GM12865 (cell line): Measurements from ENCODE around the gene RNF2.
"Not testable (repeated sequence)": the region's sequence is repeated elsewhere in the genome, so short reads cannot be mapped to it uniquely, and the experiment has no call there.

Experiments
- DNase-seq: peaks from one replicate; pipeline ENCODE4 v3.0.0; 2010; ENCODE audit warnings: low read depth
- H3K4me3 ChIP-seq: 2 replicates; pipeline ENCODE4 v1.5.1; 2011; ENCODE audit warnings: mild to moderate bottlenecking, low read depth, low read length, control low read depth
- TF ChIP-seq, protein P1 (sequence below): IDR thresholded peaks from 2 replicates; pipeline ENCODE4 v1.5.1; 2011; ENCODE audit warnings: low read length, control low read depth, low read depth, inconsistent platforms; ENCODE audit not compliant: insufficient read depth; ENCODE audit errors: missing control alignments

The RNF2 gene

DNA sequence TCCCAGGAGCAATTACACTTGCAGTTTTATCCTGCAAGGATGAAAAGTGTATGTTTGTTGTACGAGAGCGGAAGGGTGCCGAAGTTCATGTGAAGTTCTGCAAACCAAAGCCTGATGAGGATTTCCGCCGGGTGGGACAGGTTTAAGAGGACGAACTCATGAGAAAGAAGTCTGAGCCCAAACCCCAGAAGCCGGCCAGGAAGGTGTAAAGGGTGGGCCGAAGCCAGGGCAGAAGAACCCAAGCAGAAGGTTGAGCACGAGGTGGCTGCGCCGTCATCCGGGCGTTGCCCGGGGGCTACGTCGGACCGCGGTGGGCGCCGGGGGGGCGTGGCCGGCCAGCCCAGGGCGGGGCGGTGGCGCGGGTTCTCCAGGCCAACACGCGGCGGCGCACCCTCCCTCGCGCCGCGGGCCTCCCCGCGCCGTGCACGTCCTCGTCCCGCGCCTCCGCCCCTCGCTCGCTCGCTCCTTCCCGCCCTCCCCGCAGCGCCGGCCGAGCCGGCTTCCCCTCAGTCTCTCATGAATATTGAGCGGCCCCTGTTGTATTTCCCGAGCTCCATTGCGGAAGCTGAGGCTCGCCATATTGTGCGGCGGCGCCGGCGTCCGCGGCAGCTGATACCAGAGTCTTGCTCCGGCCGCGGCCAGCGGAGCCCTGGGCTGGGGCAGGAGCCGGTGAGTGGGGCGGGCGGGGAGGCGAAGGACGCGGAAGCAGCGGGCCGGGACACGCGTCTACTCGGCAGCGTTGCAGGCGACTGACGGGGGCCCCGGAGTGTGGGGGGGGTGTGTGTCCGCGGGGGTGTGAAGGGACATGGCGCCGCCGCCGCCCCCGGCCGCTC, at the start of gene RNF2:
Gene RNF2 (plus strand): TSS at position 578 of the 833 bp plus-strand sequence. CDS start 41,996 bp downstream, outside the sequence.
- TF ChIP-seq, protein P1, sequence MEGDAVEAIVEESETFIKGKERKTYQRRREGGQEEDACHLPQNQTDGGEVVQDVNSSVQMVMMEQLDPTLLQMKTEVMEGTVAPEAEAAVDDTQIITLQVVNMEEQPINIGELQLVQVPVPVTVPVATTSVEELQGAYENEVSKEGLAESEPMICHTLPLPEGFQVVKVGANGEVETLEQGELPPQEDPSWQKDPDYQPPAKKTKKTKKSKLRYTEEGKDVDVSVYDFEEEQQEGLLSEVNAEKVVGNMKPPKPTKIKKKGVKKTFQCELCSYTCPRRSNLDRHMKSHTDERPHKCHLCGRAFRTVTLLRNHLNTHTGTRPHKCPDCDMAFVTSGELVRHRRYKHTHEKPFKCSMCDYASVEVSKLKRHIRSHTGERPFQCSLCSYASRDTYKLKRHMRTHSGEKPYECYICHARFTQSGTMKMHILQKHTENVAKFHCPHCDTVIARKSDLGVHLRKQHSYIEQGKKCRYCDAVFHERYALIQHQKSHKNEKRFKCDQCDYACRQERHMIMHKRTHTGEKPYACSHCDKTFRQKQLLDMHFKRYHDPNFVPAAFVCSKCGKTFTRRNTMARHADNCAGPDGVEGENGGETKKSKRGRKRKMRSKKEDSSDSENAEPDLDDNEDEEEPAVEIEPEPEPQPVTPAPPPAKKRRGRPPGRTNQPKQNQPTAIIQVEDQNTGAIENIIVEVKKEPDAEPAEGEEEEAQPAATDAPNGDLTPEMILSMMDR: no peak
- DNase-seq: peak; percentile 89
- H3K4me3 ChIP-seq: peak within 1 kb of the TSS; percentile 94

DNA sequence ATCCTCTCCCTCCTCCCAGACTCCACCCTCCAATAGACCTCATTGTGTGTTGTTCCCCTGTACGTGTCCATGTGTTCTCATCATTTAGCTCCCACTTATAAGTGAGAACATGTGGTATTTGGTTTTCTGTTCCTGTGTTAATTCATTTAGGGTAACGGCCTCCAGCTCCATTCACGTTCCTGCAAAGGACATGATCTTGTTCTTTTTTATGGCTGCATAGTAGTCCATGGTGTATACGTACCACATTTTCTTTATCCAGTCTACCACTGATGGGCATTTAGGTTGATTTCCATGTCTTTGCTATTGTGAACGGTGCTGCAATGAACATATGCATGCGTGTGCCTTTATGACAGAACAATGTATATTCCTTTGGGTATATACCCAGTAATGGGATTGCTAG, 45.4 kb upstream of the RNF2 start:
- H3K4me3 ChIP-seq, DNase-seq: not testable (repeated sequence)

DNA sequence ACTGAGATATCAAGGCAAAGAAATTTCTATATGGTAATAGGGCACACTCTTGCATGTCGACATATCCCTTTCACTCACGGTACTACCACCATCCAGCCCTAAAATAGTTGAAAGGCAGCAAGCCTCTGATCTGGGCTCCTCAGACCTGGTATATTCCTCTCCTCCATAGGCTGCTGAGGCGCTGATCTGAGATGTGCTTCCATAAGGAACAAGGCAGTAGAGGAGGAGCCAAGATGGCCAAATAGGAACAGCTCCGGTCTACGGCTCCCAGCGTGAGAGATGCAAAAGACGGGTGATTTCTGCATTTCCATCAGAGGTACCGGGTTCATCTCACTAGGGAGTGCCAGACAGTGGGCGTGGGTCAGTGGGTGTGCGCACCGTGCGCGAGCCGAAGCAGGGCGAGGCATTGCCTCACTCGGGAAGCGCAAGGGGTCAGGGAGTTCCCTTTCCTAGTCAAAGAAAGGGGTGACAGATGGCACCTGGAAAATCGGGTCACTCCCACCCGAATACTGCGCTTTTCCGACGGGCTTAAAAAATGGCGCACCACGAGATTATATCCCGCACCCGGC, 44.0 kb upstream of the RNF2 start:
- DNase-seq: not testable (repeated sequence)

DNA sequence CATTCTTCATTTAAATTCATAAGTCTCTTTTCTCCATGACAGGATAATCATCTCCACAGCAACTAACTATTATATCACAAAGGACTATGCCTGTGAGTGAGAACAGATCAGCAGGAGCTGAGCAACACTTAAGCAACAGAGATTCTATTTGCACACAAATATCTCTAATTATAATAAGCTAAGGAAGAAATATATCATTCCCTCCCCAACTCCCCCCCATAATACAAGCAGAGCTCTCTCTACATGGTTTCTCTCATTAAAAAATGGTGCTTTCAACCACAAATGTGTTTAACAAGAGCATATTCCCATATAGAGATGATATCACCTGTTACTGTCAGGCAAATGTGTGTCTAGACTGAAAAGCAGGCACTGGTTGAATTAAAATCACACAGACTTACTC, 36.5 kb upstream of the RNF2 start:
- DNase-seq: no peak
- H3K4me3 ChIP-seq: no peak overlapping the region
- TF ChIP-seq, protein P1: no peak

More for the DNA sequence above, 44.0 kb upstream of the RNF2 start:
- not testable (repeated sequence) for H3K4me3 ChIP-seq

DNA sequence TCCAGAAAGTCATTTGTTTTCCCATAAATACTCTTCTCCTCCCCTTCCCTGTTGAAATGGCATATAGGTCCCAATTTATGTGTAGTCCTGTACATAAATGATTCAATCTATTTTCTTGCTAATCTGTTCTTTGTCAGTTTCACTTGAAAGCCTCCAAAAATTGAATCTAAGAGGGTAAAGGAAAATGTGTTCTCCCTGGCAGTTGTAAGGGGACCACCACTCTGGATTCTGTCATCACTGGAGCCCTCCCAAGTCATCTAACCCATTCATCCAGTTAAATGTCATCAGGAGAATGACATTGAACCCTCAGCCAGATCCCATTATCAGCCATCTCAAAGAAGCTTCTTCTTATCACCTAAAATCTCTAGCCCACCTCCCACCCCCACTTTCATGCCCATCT, 35.0 kb upstream of the RNF2 start:
- TF ChIP-seq, protein P1: no peak
- no peak overlapping the region for H3K4me3 ChIP-seq
- no peak for DNase-seq

DNA sequence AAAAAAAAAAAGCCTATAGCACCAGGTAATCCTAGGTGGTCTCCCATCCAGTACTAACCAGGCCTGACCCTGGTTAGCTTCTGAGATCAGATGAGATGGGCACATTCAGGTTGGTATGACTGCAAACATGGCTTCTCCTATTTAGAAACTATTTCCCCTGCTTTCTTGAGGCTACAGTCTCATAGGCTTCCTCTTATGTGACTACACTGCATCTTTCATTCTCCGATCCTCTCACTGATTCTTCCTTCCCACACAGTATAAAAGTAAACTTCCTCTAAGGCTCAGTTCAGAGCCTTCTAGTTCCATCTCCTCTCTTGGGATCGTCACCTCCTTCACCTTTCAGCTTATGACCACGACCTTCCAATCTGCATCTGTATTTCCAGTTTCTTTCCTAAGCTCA, 30.4 kb upstream of the RNF2 start:
- TF ChIP-seq, protein P1: no peak
- DNase-seq: no peak
- H3K4me3 ChIP-seq: no peak overlapping the region

DNA sequence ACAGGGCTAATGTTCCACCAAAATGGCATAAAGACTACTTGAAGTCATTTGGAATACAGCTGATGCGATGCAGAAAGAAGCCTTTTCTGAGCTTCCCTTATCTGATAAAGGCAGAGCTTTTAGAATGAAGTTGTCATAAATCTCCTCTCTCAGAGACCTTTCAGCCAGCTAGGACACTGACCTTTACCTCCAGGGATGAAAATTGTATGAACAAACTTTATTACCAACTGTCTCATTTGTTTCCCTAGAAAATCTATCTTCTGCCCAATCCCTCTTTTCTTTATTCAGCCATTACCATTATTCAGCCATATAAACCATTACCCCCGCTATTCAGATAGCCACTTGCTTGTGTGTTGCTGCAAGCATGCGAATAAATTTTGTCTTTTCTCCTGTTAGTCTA, 29.7 kb upstream of the RNF2 start:
- DNase-seq: no peak
- H3K4me3 ChIP-seq: no peak overlapping the region
- TF ChIP-seq, protein P1: no peak

DNA sequence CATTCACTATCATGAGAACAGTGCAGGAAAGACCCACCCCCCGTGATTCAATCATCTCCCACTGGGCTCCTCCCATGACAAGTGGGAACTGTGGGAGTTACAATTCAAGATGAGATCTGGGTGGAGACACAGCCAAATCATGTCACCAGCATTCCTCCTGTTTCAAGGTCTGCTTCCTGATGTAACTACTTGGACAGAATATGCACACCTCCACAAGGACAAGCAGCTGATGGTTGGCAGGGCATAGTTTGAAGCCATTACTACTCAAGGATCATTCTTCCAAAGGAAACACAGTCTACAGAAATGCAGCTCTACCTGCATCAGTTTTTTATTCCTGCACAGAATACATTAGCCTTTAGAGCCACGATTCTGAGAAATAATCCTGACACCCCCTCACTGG, 28.5 kb upstream of the RNF2 start:
- TF ChIP-seq, protein P1: no peak
- DNase-seq: no peak
- no peak overlapping the region for H3K4me3 ChIP-seq
